ENCODE measurements around the gene CDX2. TPM values are rescaled to one million over a fixed set of nuclear protein-coding genes. Genes with fewer than 3 reads are reported as not detected.

The CDX2 gene
- total RNA-seq, 2 donors from 2014 or later, result 0.09 to 0.34 TPM

- TF ChIP-seq POLR2A (IDR thresholded peaks at IDR 0.05), result no peak
- TF ChIP-seq CTCF (IDR thresholded peaks at IDR 0.05), result no peak
- TF ChIP-seq POLR2AphosphoS5 (IDR thresholded peaks at IDR 0.05), result no peak
- no peak for DNase-seq (ENCODE audit: low spot score)
- Histone ChIP-seq H3K4me1 (replicated peaks) (no peaks in the 10 kb centered on the region), H3K27ac (no peak overlapping the region), H3K9me3 (no peaks in the 10 kb centered on the region), H3K36me3 (no peaks in the 10 kb centered on the region), H3K4me3 (no peak overlapping the region), H3K27me3 (replicated peaks; ENCODE audit: insufficient read depth) (no peaks in the 10 kb centered on the region)
- intact Hi-C loops (cut with DNase I), result no loop called here
- WGBS, result 42% methylated on average over 5 of the region's 5 CpGs
These were observed 31.5 kb upstream of the CDX2 start for GRCh38 chr13:28000567-28000966.

- Histone ChIP-seq H3K4me3 (no peak overlapping the region), H3K9me3 (no peaks in the 10 kb centered on the region), H3K4me1 (replicated peaks) (no peaks in the 10 kb centered on the region), H3K27me3 (replicated peaks; ENCODE audit: insufficient read depth) (no peaks in the 10 kb centered on the region), H3K36me3 (no peaks in the 10 kb centered on the region), H3K27ac (no peak overlapping the region)
- WGBS, result 67% methylated on average over 7 of the region's 7 CpGs
- TF ChIP-seq POLR2AphosphoS5 (IDR thresholded peaks at IDR 0.05), result no peak
- no peak for TF ChIP-seq CTCF (IDR thresholded peaks at IDR 0.05)
- TF ChIP-seq POLR2A (IDR thresholded peaks at IDR 0.05), result no peak
- intact Hi-C loops (cut with DNase I), result no loop called here
- no peak for DNase-seq (ENCODE audit: low spot score)
These were observed 28.9 kb upstream of the CDX2 start for GRCh38 chr13:27997904-27998522.

GRCh38 chr13:27991881-27992280 lies 22.8 kb upstream of the CDX2 start:
- peaks cover 5% of the 10 kb centered on the region for H3K27me3 ChIP-seq (replicated peaks; ENCODE audit: insufficient read depth)
- H3K27ac ChIP-seq, result no peak overlapping the region
- intact Hi-C loops (cut with DNase I), result no loop called here
- no peaks in the 10 kb centered on the region for H3K4me1 ChIP-seq (replicated peaks)
- H3K36me3 ChIP-seq, result no peaks in the 10 kb centered on the region
- WGBS, result 31% methylated on average over 6 of the region's 6 CpGs
- H3K9me3 ChIP-seq, result no peaks in the 10 kb centered on the region
- TF ChIP-seq POLR2A (IDR thresholded peaks at IDR 0.05) (no peak), POLR2AphosphoS5 (IDR thresholded peaks at IDR 0.05) (no peak), CTCF (IDR thresholded peaks at IDR 0.05) (no peak)
- no peak overlapping the region for H3K4me3 ChIP-seq
- DNase-seq (ENCODE audit: low spot score), result no peak

GRCh38 chr13:27988520-27988919 lies 19.4 kb upstream of the CDX2 start, which contains the start of gene URAD:
URAD (minus strand) TSS chr13:27988693; CDS start chr13:27988637, 56 bp downstream.
- intact Hi-C loops (cut with DNase I), result loop anchor here (10.0 kb wide), 1 partner anchor 1054 kb away; no protein-coding TSS in a partner anchor
- H3K27ac ChIP-seq, result no peak within 1 kb of the TSS
- H3K9me3 ChIP-seq, result no peaks in the 10 kb centered on the region
- WGBS, result 49% methylated on average over 11 of the region's 11 CpGs
- H3K27me3 ChIP-seq (replicated peaks; ENCODE audit: insufficient read depth), result peaks cover 5% of the 10 kb centered on the region
- TF ChIP-seq CTCF (IDR thresholded peaks at IDR 0.05), result no peak
- no peak for TF ChIP-seq POLR2A (IDR thresholded peaks at IDR 0.05)
- no peak for TF ChIP-seq POLR2AphosphoS5 (IDR thresholded peaks at IDR 0.05)
- DNase-seq (ENCODE audit: low spot score), result no peak
- H3K4me1 ChIP-seq (replicated peaks), result no peaks in the 10 kb centered on the region
- no peaks in the 10 kb centered on the region for H3K36me3 ChIP-seq
- H3K4me3 ChIP-seq, result no peak within 1 kb of the TSS

GRCh38 chr13:27985600-27985999 lies 16.5 kb upstream of the CDX2 start:
- TF ChIP-seq POLR2AphosphoS5 (IDR thresholded peaks at IDR 0.05) (no peak), POLR2A (IDR thresholded peaks at IDR 0.05) (no peak), CTCF (IDR thresholded peaks at IDR 0.05) (no peak)
- Histone ChIP-seq H3K36me3 (no peaks in the 10 kb centered on the region), H3K27ac (no peak overlapping the region), H3K9me3 (no peaks in the 10 kb centered on the region), H3K4me3 (no peak overlapping the region), H3K27me3 (replicated peaks; ENCODE audit: insufficient read depth) (peaks cover 8% of the 10 kb centered on the region), H3K4me1 (replicated peaks) (no peaks in the 10 kb centered on the region)
- 87% methylated on average over 1 of the region's 1 CpG for WGBS
- DNase-seq (ENCODE audit: low spot score), result no peak
- intact Hi-C loops (cut with DNase I), result loop anchor here (2.0 to 10.0 kb wide), 2 partner anchors 155 to 1051 kb away; no protein-coding TSS in a partner anchor
